MM.1S (cell line): ENCODE measurements around the gene CACNA1D.

Source experiments
- DNase-seq: peaks from one replicate; pipeline ENCODE4 v3.0.0-alpha.2; 2015
- H2AFZ ChIP-seq: fragments of 300-600 bp; sonication (generic); 2 replicates; pipeline ENCODE4 v1.6.0; 2016; ENCODE audit warnings: antibody characterized with exemption, low read length
- H3F3A ChIP-seq: fragments of 300-600 bp; sonication (generic); 2 replicates; pipeline ENCODE4 v1.6.1; 2016; ENCODE audit warnings: mild to moderate bottlenecking, antibody characterized with exemption, low read length, moderate library complexity, mixed read lengths; ENCODE audit not compliant: insufficient read depth
- H3K27ac ChIP-seq: fragments of 300-600 bp; sonication (generic); 2 replicates; pipeline ENCODE4 v1.5.1; 2016; ENCODE audit warnings: mild to moderate bottlenecking, low read length
- H3K27me3 ChIP-seq: fragments of 300-600 bp; sonication (generic); replicated peaks from 2 replicates; pipeline ENCODE4 v1.6.0; 2016; ENCODE audit warnings: low read length; ENCODE audit not compliant: insufficient read depth
- H3K36me3 ChIP-seq: fragments of 300-600 bp; sonication (generic); replicated peaks from 2 replicates; pipeline ENCODE4 v1.6.1; 2016; ENCODE audit warnings: mild to moderate bottlenecking, low read length, mixed read lengths; ENCODE audit not compliant: insufficient read depth
- H3K4me1 ChIP-seq: fragments of 300-600 bp; sonication (generic); 2 replicates; pipeline ENCODE4 v1.6.1; 2016; ENCODE audit warnings: low read length, mixed read lengths
- H3K4me2 ChIP-seq: fragments of 300-600 bp; sonication (generic); 2 replicates; pipeline ENCODE4 v1.6.0; 2016; ENCODE audit warnings: low read depth, low read length
- H3K4me3 ChIP-seq: fragments of 300-600 bp; sonication (generic); 2 replicates; pipeline ENCODE4 v1.5.1; 2016; ENCODE audit warnings: low read length, mixed read lengths
- H3K79me2 ChIP-seq: fragments of 300-600 bp; sonication (generic); 2 replicates; pipeline ENCODE4 v1.6.1; 2016; ENCODE audit warnings: mixed run types, low read length, mixed read lengths
- H3K9ac ChIP-seq: fragments of 300-600 bp; sonication (generic); 2 replicates; pipeline ENCODE4 v1.6.1; 2016; ENCODE audit warnings: low read length, mixed read lengths
- H3K9me2 ChIP-seq: fragments of 300-600 bp; sonication (generic); replicated peaks from 2 replicates; pipeline ENCODE4 v1.6.1; 2016; ENCODE audit warnings: mild to moderate bottlenecking, low read length, mixed read lengths; ENCODE audit not compliant: insufficient read depth
- H3K9me3 ChIP-seq: fragments of 300-600 bp; sonication (generic); replicated peaks from 2 replicates; pipeline ENCODE4 v1.6.1; 2016; ENCODE audit warnings: mild to moderate bottlenecking, low read length, mixed read lengths; ENCODE audit not compliant: insufficient read depth
- H4K20me1 ChIP-seq: fragments of 300-600 bp; sonication (generic); 2 replicates; pipeline ENCODE4 v1.6.1; 2016; ENCODE audit warnings: mild to moderate bottlenecking, low read length, moderate library complexity, mixed read lengths; ENCODE audit not compliant: insufficient read depth
- CTCF ChIP-seq: fragments of 300-600 bp; sonication (generic); IDR thresholded peaks from 2 replicates; pipeline ENCODE4 v1.5.1; 2016; ENCODE audit warnings: antibody characterized with exemption, low read length, mixed read lengths
- EZH2 ChIP-seq: fragments of 300-600 bp; sonication (generic); optimal IDR thresholded peaks from 2 replicates; pipeline ENCODE3; 2017; ENCODE audit warnings: low read depth, mild to moderate bottlenecking, antibody characterized with exemption, low read length, mixed read lengths
- EZH2phosphoT487 ChIP-seq: fragments of 300-600 bp; sonication (generic); IDR thresholded peaks from 2 replicates; pipeline ENCODE4 v1.6.1; 2018; ENCODE audit warnings: antibody characterized with exemption, low read length

CACNA1D gene

GRCh38 chr3:53729618-53730017, 235.2 kb downstream of the CACNA1D start:
- no peaks in the 10 kb centered on the region for H4K20me1 ChIP-seq

GRCh38 chr3:53730576-53730975, 236.2 kb downstream of the CACNA1D start:
- no peak for DNase-seq
- H3K27me3 ChIP-seq: no peaks in the 10 kb centered on the region
- H4K20me1 ChIP-seq: no peaks in the 10 kb centered on the region
- H3K36me3 ChIP-seq: no peaks in the 10 kb centered on the region
- no peaks in the 10 kb centered on the region for H3F3A ChIP-seq
- H3K4me1 ChIP-seq: no peaks in the 10 kb centered on the region
- no peak overlapping the region for H2AFZ ChIP-seq
- H3K27ac ChIP-seq: no peak overlapping the region
- TF ChIP-seq CTCF (no peak), EZH2phosphoT487 (no peak), EZH2 (no peak)
- H3K9me2 ChIP-seq: no peaks in the 10 kb centered on the region
- no peaks in the 10 kb centered on the region for H3K9me3 ChIP-seq
- no peak overlapping the region for H3K4me2 ChIP-seq
- no peaks in the 10 kb centered on the region for H3K79me2 ChIP-seq
- no peak overlapping the region for H3K4me3 ChIP-seq
- no peak overlapping the region for H3K9ac ChIP-seq

More at GRCh38 chr3:53729618-53730017, 235.2 kb downstream of the CACNA1D start:
- Histone ChIP-seq H3K36me3 (no peaks in the 10 kb centered on the region), H3K79me2 (no peaks in the 10 kb centered on the region), H2AFZ (no peak overlapping the region), H3K27ac (no peak overlapping the region), H3F3A (no peaks in the 10 kb centered on the region), H3K27me3 (no peaks in the 10 kb centered on the region), H3K9me3 (no peaks in the 10 kb centered on the region), H3K9me2 (no peaks in the 10 kb centered on the region), H3K4me3 (no peak overlapping the region), H3K9ac (no peak overlapping the region), H3K4me2 (no peak overlapping the region), H3K4me1 (no peaks in the 10 kb centered on the region)
- TF ChIP-seq CTCF (no peak; the same call in 1 of the 2 replicates), EZH2 (no peak)
- DNase-seq: no peak

DNA sequence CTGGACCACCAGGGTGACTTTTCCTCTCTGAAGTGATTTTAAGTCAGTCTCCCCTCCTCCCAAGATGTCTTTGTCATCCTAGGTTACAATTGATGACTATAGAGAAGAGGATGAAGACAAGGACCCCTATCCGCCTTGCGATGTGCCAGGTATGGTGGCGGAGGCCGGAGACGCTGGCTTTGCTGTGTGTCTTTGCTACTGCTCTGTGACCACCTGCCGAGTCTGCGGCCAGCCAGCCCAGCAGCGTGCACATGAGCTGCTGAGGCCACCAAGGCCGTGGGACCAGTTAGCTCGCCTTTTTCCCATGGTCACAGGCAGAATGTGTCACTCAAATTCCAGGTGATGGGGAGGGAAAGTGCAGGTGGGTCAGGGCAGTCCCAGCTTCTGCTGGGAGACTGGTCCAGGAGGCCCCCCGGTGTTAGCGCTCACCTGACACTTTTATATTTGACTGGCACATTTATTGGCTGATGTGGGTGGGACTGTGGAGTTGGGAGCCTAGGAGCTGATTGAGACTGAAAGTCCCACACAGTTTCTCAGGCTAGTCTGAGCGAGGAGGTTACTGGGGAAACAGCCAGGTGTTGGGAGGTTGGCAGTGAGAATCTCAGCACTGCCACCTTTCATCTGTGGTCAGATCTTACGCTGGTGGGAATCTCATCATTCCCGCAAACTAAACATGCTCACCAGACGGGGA, 237.7 kb downstream of the CACNA1D start:
- Histone ChIP-seq H3K36me3 (no peaks in the 10 kb centered on the region), H3K79me2 (no peaks in the 10 kb centered on the region), H3K4me1 (no peaks in the 10 kb centered on the region), H3K27me3 (no peaks in the 10 kb centered on the region), H3K9me3 (no peaks in the 10 kb centered on the region), H3F3A (no peaks in the 10 kb centered on the region), H3K4me2 (no peak overlapping the region), H2AFZ (no peak overlapping the region), H3K9ac (no peak overlapping the region), H3K4me3 (no peak overlapping the region), H3K27ac (no peak overlapping the region), H3K9me2 (no peaks in the 10 kb centered on the region), H4K20me1 (no peaks in the 10 kb centered on the region)
- no peak for DNase-seq
- TF ChIP-seq EZH2phosphoT487: no peak
- no peak for TF ChIP-seq EZH2
- no peak for TF ChIP-seq CTCF
